Erythroblast (primary cell): ENCODE measurements around the gene TBK1.

Source experiments
- GATA1 ChIP-seq: IDR thresholded peaks from 2 replicates; pipeline ENCODE4 v1.6.1; 2011; ENCODE audit warnings: low read depth, mild to moderate bottlenecking, control low read depth, low read length, moderate library complexity
- POLR2A ChIP-seq: IDR thresholded peaks from 2 replicates; pipeline ENCODE4 v1.6.1; 2011; ENCODE audit warnings: mild to moderate bottlenecking, low read length

- TF ChIP-seq POLR2A (no peak), GATA1 (no peak)
These were observed 28.2 kb downstream of the TBK1 start for GRCh38 chr12:64480148-64480547.
